HG02840 (cell line): ENCODE results near the gene XRCC6.
"Not testable (repeated sequence)": the region's sequence is repeated elsewhere in the genome, so short reads cannot be mapped to it uniquely, and the experiment has no call there.

Experiments
- ATAC-seq: cut with Tn5 transposase; IDR thresholded peaks from one replicate; pipeline ENCODE4 v1.9.1; 2021; ENCODE audit warnings: mild to moderate bottlenecking, moderate library complexity, moderate number of reproducible peaks; ENCODE audit not compliant: unreplicated experiment, low FRiP score

XRCC6 gene

GRCh38 chr22:41647771-41648170 is 26.7 kb downstream of the XRCC6 start:
- no peak for ATAC-seq

- no peak for ATAC-seq
Measured at GRCh38 chr22:41648432-41648831, 27.3 kb downstream of the XRCC6 start.

GRCh38 chr22:41650229-41650628 is 29.1 kb downstream of the XRCC6 start:
- no peak for ATAC-seq

- ATAC-seq, result no peak
Measured at GRCh38 chr22:41650821-41651220, 29.7 kb downstream of the XRCC6 start.

- no peak for ATAC-seq
Measured at GRCh38 chr22:41654322-41654721, 33.2 kb downstream of the XRCC6 start.

GRCh38 chr22:41656556-41656955 is 35.5 kb downstream of the XRCC6 start:
- no peak for ATAC-seq

- ATAC-seq, result no peak
Measured at GRCh38 chr22:41657709-41658108, 36.6 kb downstream of the XRCC6 start.

- no peak for ATAC-seq
Measured at GRCh38 chr22:41658869-41659268, 37.8 kb downstream of the XRCC6 start.

- no peak for ATAC-seq
Measured at GRCh38 chr22:41659941-41660340, 38.8 kb downstream of the XRCC6 start.

- no peak for ATAC-seq
Measured at GRCh38 chr22:41660416-41660815, 39.3 kb downstream of the XRCC6 start.

GRCh38 chr22:41661088-41661487 is 40.0 kb downstream of the XRCC6 start:
- no peak for ATAC-seq

GRCh38 chr22:41661713-41662112 is 40.6 kb downstream of the XRCC6 start:
- no peak for ATAC-seq

GRCh38 chr22:41663594-41663993 is 42.5 kb downstream of the XRCC6 start:
- not testable (repeated sequence) for ATAC-seq

- ATAC-seq, result no peak
Measured at GRCh38 chr22:41664490-41664889, 43.4 kb downstream of the XRCC6 start.

- ATAC-seq, result no peak
Measured at GRCh38 chr22:41664951-41665350, 43.9 kb downstream of the XRCC6 start.

GRCh38 chr22:41668971-41669911 is 48.1 kb downstream of the XRCC6 start:
- no peak for ATAC-seq

GRCh38 chr22:41672096-41672495 is 51.0 kb downstream of the XRCC6 start:
- ATAC-seq, result not testable (repeated sequence)

- no peak for ATAC-seq
Measured at GRCh38 chr22:41672780-41673509, 51.9 kb downstream of the XRCC6 start.

- no peak for ATAC-seq
Measured at GRCh38 chr22:41674846-41675340, 53.8 kb downstream of the XRCC6 start.

- ATAC-seq, result no peak
Measured at GRCh38 chr22:41676134-41676533, 55.0 kb downstream of the XRCC6 start.

GRCh38 chr22:41681616-41682015 is 60.5 kb downstream of the XRCC6 start:
- ATAC-seq, result no peak
